CD4-positive, alpha-beta memory T cell (primary cell): ENCODE data around the gene PPP6R2. TPM values are rescaled to one million over a fixed set of nuclear protein-coding genes. Genes with fewer than 3 reads are reported as not detected.

Experiments used
- CTCF ChIA-PET: fragments of 350-600 bp; sonication (Branson Sonifier 250); formaldehyde crosslinking; loops from one replicate; lab custom pipeline; 2021; ENCODE audit warnings: inconsistent platforms; ENCODE audit not compliant: partially characterized antibody; lab: Charles Lee
- POLR2A ChIA-PET: fragments of 350-600 bp; sonication (Branson Sonifier 250); formaldehyde crosslinking; loops from one replicate; lab custom pipeline; 2021; ENCODE audit not compliant: partially characterized antibody; lab: Charles Lee
- DNase-seq, 5 donors: peaks; one replicate each; pipeline versions ENCODE4 v3.0.0 to v3.0.0-alpha.2; 2020 to 2022; ENCODE audit warnings: mixed read lengths in 1 of 5
- H3K27ac ChIP-seq: one replicate; pipeline ENCODE4 v1.7.0; 2013; ENCODE audit warnings: low read depth, low read length
- H3K27me3 ChIP-seq: 2 replicates; pipeline ENCODE4 v1.7.0; 2013; ENCODE audit warnings: mild to moderate bottlenecking, low read length, moderate library complexity; ENCODE audit not compliant: insufficient read depth
- H3K36me3 ChIP-seq: 2 replicates; pipeline ENCODE4 v1.7.0; 2013; ENCODE audit warnings: mild to moderate bottlenecking, low read length, moderate library complexity; ENCODE audit not compliant: insufficient read depth
- H3K4me1 ChIP-seq: 2 replicates; pipeline ENCODE4 v1.7.0; 2013; ENCODE audit warnings: mild to moderate bottlenecking, low read length, moderate library complexity; ENCODE audit not compliant: insufficient read depth
- H3K4me3 ChIP-seq, 2 donors: one replicate each; pipeline ENCODE4 v1.7.0; 2013; ENCODE audit warnings: low read length in 2 of 2, mild to moderate bottlenecking in 1 of 2
- H3K9me3 ChIP-seq, 2 donors: one replicate each; pipeline ENCODE4 v1.7.0; 2013; ENCODE audit warnings: low read length in 2 of 2, control low read depth in 1 of 2; ENCODE audit not compliant: control insufficient read depth in 1 of 2
- H3K27ac Mint-ChIP-seq, 7 donors: one replicate each; pipeline ENCODE4 v1.8.0; 2020 to 2021; ENCODE audit warnings: mixed read lengths in 7 of 7, mild to moderate bottlenecking in 6 of 7, inconsistent platforms in 3 of 7, moderate library complexity in 3 of 7
- H3K27me3 Mint-ChIP-seq, 2 donors: one replicate each; pipeline ENCODE4 v1.8.0; 2020 to 2021; ENCODE audit warnings: mixed read lengths in 2 of 2
- H3K36me3 Mint-ChIP-seq, 2 donors: one replicate each; pipeline ENCODE4 v1.8.0; 2020 to 2021; ENCODE audit warnings: mixed read lengths in 2 of 2, inconsistent platforms in 1 of 2, mild to moderate bottlenecking in 1 of 2
- H3K4me1 Mint-ChIP-seq, 4 donors: one replicate each; pipeline ENCODE4 v1.8.0; 2020 to 2021; ENCODE audit warnings: mixed read lengths in 4 of 4, mild to moderate bottlenecking in 1 of 4
- H3K4me3 Mint-ChIP-seq, 8 donors: one replicate each; pipeline ENCODE4 v1.8.0; 2020 to 2021; ENCODE audit warnings: mixed read lengths in 8 of 8, mild to moderate bottlenecking in 7 of 8, moderate library complexity in 6 of 8, inconsistent platforms in 3 of 8
- H3K9me3 Mint-ChIP-seq, 8 donors: one replicate each; pipeline ENCODE4 v1.8.0; 2020 to 2021; ENCODE audit warnings: mixed read lengths in 8 of 8, mild to moderate bottlenecking in 5 of 8, inconsistent platforms in 3 of 8, moderate library complexity in 1 of 8
- intact Hi-C: fragments of 100-400 bp; cut with micrococcal nuclease; formaldehyde crosslinking; loops from one replicate; pipeline ENCODE4 v1.15.1; 2023
- polyA plus RNA-seq, 2 donors: library from polyadenylated mRNA; unstranded; fragments of 300-500 nt; fragmentation: Illumina TruSeq; gene quantifications; one replicate each; pipeline ENCODE4 v1.2.3, GENCODE V29; 2021
- total RNA-seq, 2 experiments: library from RNA; stranded (reverse); gene quantifications; one replicate each; pipeline ENCODE4 v1.2.3, GENCODE V29; 2021

Gene PPP6R2
- total and polyA plus RNA-seq, 4 experiments from 2014 or later = 13.3 to 91.2 (median 53.9) TPM

- Mint-ChIP-seq H3K36me3 (peaks cover 35 to 67% of the 10 kb centered on the region in 2 donors), H3K27me3 (no peaks in the 10 kb centered on the region), H3K4me3 (no peak overlapping the region), H3K9me3 (peaks cover 0 to 2% (median 0%) of the 10 kb centered on the region in 8 donors), H3K4me1 (peaks cover 0 to 5% (median 0%) of the 10 kb centered on the region in 4 donors), H3K27ac (no peak overlapping the region)
- ChIA-PET POLR2A (no interaction called here), CTCF (interaction anchor here (1.2 kb wide), 1 partner anchor 78 kb away, joined by 3 read pairs; no protein-coding TSS in a partner anchor)
- DNase-seq = no peak
- intact Hi-C loops = no loop called here
- Histone ChIP-seq H3K27me3 (no peaks in the 10 kb centered on the region), H3K9me3 (no peaks in the 10 kb centered on the region), H3K27ac (no peak overlapping the region), H3K36me3 (peaks cover 74% of the 10 kb centered on the region), H3K4me3 (no peak overlapping the region), H3K4me1 (no peaks in the 10 kb centered on the region)
These were observed 77.5 kb downstream of the PPP6R2 start for GRCh38 chr22:50420581-50420980.

- no peak overlapping the region for H3K4me3 Mint-ChIP-seq
- intact Hi-C loops = no loop called here
- CTCF ChIA-PET = no interaction called here
- no peak for DNase-seq
- H3K9me3 Mint-ChIP-seq = peaks cover 0 to 2% (median 0%) of the 10 kb centered on the region in 8 donors
- H3K27ac Mint-ChIP-seq = no peak overlapping the region
- Histone ChIP-seq H3K4me1 (no peaks in the 10 kb centered on the region), H3K27ac (no peak overlapping the region), H3K36me3 (peaks cover 60% of the 10 kb centered on the region), H3K4me3 (no peak overlapping the region), H3K27me3 (no peaks in the 10 kb centered on the region), H3K9me3 (no peaks in the 10 kb centered on the region)
- POLR2A ChIA-PET = no interaction called here
- H3K4me1 Mint-ChIP-seq = peaks cover 0 to 5% (median under 1%) of the 10 kb centered on the region in 4 donors
- H3K27me3 Mint-ChIP-seq = no peaks in the 10 kb centered on the region
- H3K36me3 Mint-ChIP-seq = peaks cover 37 to 62% of the 10 kb centered on the region in 2 donors
These were observed 78.9 kb downstream of the PPP6R2 start for GRCh38 chr22:50422046-50422445.

GRCh38 chr22:50422961-50423815, 80.1 kb downstream of the PPP6R2 start:
- Histone ChIP-seq H3K27ac (no peak overlapping the region), H3K4me1 (no peaks in the 10 kb centered on the region), H3K9me3 (no peaks in the 10 kb centered on the region), H3K36me3 (peaks cover 51% of the 10 kb centered on the region), H3K27me3 (no peaks in the 10 kb centered on the region), H3K4me3 (no peak overlapping the region)
- DNase-seq = no peak
- intact Hi-C loops = no loop called here
- ChIA-PET CTCF (no interaction called here), POLR2A (no interaction called here)
- peaks cover 0 to 2% (median 0%) of the 10 kb centered on the region in 8 donors for H3K9me3 Mint-ChIP-seq
- no peaks in the 10 kb centered on the region for H3K27me3 Mint-ChIP-seq
- H3K27ac Mint-ChIP-seq = no peak overlapping the region
- H3K4me3 Mint-ChIP-seq = no peak overlapping the region
- peaks cover 0 to 5% (median 1%) of the 10 kb centered on the region in 4 donors for H3K4me1 Mint-ChIP-seq
- H3K36me3 Mint-ChIP-seq = peaks cover 37 to 58% of the 10 kb centered on the region in 2 donors

- no peaks in the 10 kb centered on the region for H3K27me3 Mint-ChIP-seq
- intact Hi-C loops = no loop called here
- H3K4me1 Mint-ChIP-seq = peaks cover 0 to 5% (median 1%) of the 10 kb centered on the region in 4 donors
- ChIA-PET POLR2A (no interaction called here), CTCF (no interaction called here)
- no peak overlapping the region for H3K27ac ChIP-seq
- H3K27me3 ChIP-seq = no peaks in the 10 kb centered on the region
- H3K4me1 ChIP-seq = no peaks in the 10 kb centered on the region
- peaks cover 46% of the 10 kb centered on the region for H3K36me3 ChIP-seq
- no peak overlapping the region for H3K4me3 ChIP-seq
- no peak for DNase-seq
- peaks cover 0 to 2% (median 0%) of the 10 kb centered on the region in 8 donors for H3K9me3 Mint-ChIP-seq
- H3K9me3 ChIP-seq = no peaks in the 10 kb centered on the region
- H3K4me3 Mint-ChIP-seq = no peak overlapping the region
- H3K27ac Mint-ChIP-seq = no peak overlapping the region
- H3K36me3 Mint-ChIP-seq = peaks cover 38 to 58% of the 10 kb centered on the region in 2 donors
These were observed 80.8 kb downstream of the PPP6R2 start for GRCh38 chr22:50423956-50424355.

- Mint-ChIP-seq H3K9me3 (peaks cover 0 to 2% (median 0%) of the 10 kb centered on the region in 8 donors), H3K27me3 (no peaks in the 10 kb centered on the region), H3K27ac (peak overlapping the region in 1 of 7 donors; percentile 5), H3K4me3 (peak overlapping the region in 1 of 8 donors; percentile 39), H3K36me3 (peaks cover 37 to 56% of the 10 kb centered on the region in 2 donors), H3K4me1 (peaks cover 0 to 5% (median 1%) of the 10 kb centered on the region in 4 donors)
- intact Hi-C loops = no loop called here
- DNase-seq = no peak
- no peaks in the 10 kb centered on the region for H3K27me3 ChIP-seq
- H3K9me3 ChIP-seq = no peaks in the 10 kb centered on the region
- POLR2A ChIA-PET = no interaction called here
- CTCF ChIA-PET = interaction anchor here (0.7 to 3.2 kb wide), 2 partner anchors 72 to 423 kb away, joined by 3 to 11 read pairs; no protein-coding TSS in a partner anchor
- no peak overlapping the region for H3K27ac ChIP-seq
- no peaks in the 10 kb centered on the region for H3K4me1 ChIP-seq
- no peak overlapping the region for H3K4me3 ChIP-seq
- H3K36me3 ChIP-seq = peaks cover 43% of the 10 kb centered on the region
These were observed 82.2 kb downstream of the PPP6R2 start for GRCh38 chr22:50425179-50425916.

GRCh38 chr22:50432131-50432876, 89.2 kb downstream of the PPP6R2 start:
- ChIA-PET CTCF (no interaction called here), POLR2A (no interaction called here)
- peaks cover 30 to 42% of the 10 kb centered on the region in 2 donors for H3K36me3 Mint-ChIP-seq
- no peaks in the 10 kb centered on the region for H3K4me1 Mint-ChIP-seq
- peaks cover 36% of the 10 kb centered on the region for H3K36me3 ChIP-seq
- no peak for DNase-seq
- peaks cover 0 to 1% (median 0%) of the 10 kb centered on the region in 8 donors for H3K9me3 Mint-ChIP-seq
- no peak overlapping the region for H3K27ac ChIP-seq
- H3K27ac Mint-ChIP-seq = peak overlapping the region in 1 of 7 donors; percentile 84
- H3K9me3 ChIP-seq = no peaks in the 10 kb centered on the region
- no peak overlapping the region for H3K4me3 ChIP-seq
- intact Hi-C loops = no loop called here
- H3K27me3 ChIP-seq = no peaks in the 10 kb centered on the region
- H3K4me3 Mint-ChIP-seq = no peak overlapping the region
- H3K4me1 ChIP-seq = no peaks in the 10 kb centered on the region
- H3K27me3 Mint-ChIP-seq = no peaks in the 10 kb centered on the region
